Upper lobe of left lung (tissue), 4 donors: ENCODE results near the gene ARHGAP1.

Experiments used
- CTCF ChIP-seq, 6 experiments: fragments of 450-650 bp in 4 of 6; fragments of 200-600 bp in 2 of 6; sonication (generic) in 2 of 6; IDR thresholded peaks; one replicate each; pipeline ENCODE4 v1.5.1; 2016 to 2019; ENCODE audit warnings: antibody characterized with exemption in 6 of 6
- POLR2A ChIP-seq, 4 donors: fragments of 450-650 bp; IDR thresholded peaks; one replicate each; pipeline ENCODE4 v1.5.1; 2016 to 2017; ENCODE audit warnings: antibody characterized with exemption in 4 of 4, mild to moderate bottlenecking in 2 of 4

DNA sequence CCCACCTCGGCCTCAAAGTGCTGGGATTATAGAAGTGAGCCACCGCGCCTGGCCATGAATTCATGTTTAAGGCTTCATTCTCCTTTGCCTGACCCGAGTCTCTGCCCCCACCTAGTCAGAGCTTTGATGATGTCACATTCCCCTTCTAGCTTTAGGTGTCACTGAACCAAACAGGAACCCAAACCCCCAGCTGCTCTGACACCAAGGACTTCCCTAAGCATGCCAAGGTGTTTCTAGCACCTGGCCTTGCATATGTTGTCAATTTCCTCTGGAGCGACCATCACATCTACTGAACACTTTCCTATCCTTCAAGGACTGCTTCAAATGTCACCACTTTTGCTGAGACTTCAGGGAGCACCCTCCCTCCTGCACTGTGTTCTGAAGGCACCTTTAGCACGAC lies 20.9 kb upstream of the ARHGAP1 start:
- no peak for TF ChIP-seq CTCF (IDR thresholded peaks at IDR 0.05)
- TF ChIP-seq POLR2A (IDR thresholded peaks at IDR 0.05) = no peak
